Gastrocnemius medialis (tissue), 4 donors: ENCODE results near the gene RAB3IL1. TPM values are rescaled to one million over a fixed set of nuclear protein-coding genes. Genes with fewer than 3 reads are reported as not detected.
A peak's percentile ranks its signal among the peaks of the same experiment; 100 is the strongest.

Source experiments
- ATAC-seq, 2 donors: fragments of 150-250 bp; one replicate each; pipeline ENCODE4 v1.9.1; 2016
- DNase-seq, 2 donors: peaks; one replicate each; pipeline ENCODE4 v3.0.0-alpha.2; 2019
- H3K27ac ChIP-seq, 4 donors: fragments of 200-600 bp; sonication (generic); 1 replicate in 1 of 4; 2 replicates in 3 of 4; pipeline ENCODE4 v1.5.1; 2016 to 2018; ENCODE audit warnings: mild to moderate bottlenecking in 2 of 4, moderate library complexity in 1 of 4
- H3K27me3 ChIP-seq, 3 donors: fragments of 200-600 bp; sonication (generic) in 2 of 3; 1 replicate in 1 of 3; 2 replicates in 2 of 3; pipeline versions ENCODE4 v1.5.1 to v1.6.0; 2016 to 2019; ENCODE audit warnings: mild to moderate bottlenecking in 1 of 3, moderate library complexity in 1 of 3
- H3K36me3 ChIP-seq, 2 donors: fragments of 200-600 bp; sonication (generic) in 1 of 2; one replicate each; pipeline ENCODE4 v1.5.1; 2017 to 2018
- H3K4me1 ChIP-seq, 2 donors: fragments of 200-600 bp; sonication (generic) in 1 of 2; one replicate each; pipeline ENCODE4 v1.5.1; 2016 to 2017; ENCODE audit warnings: mild to moderate bottlenecking in 2 of 2
- H3K4me3 ChIP-seq, 4 donors: fragments of 200-600 bp; sonication (generic) in 3 of 4; 1 replicate in 1 of 4; 2 replicates in 3 of 4; pipeline ENCODE4 v1.5.1; 2016 to 2019; ENCODE audit warnings: mild to moderate bottlenecking in 2 of 4
- H3K9me3 ChIP-seq, 3 donors: fragments of 200-600 bp; sonication (generic) in 2 of 3; 1 replicate in 1 of 3; 2 replicates in 2 of 3; pipeline ENCODE4 v1.5.1; 2016 to 2019
- POLR2A ChIP-seq, 2 donors: fragments of 450-650 bp; IDR thresholded peaks; one replicate each; pipeline ENCODE4 v1.6.1; 2017; ENCODE audit warnings: antibody characterized with exemption in 2 of 2, mild to moderate bottlenecking in 2 of 2, moderate library complexity in 2 of 2
- in situ Hi-C, 4 donors: fragments of 200-750 bp; cut with MboI; loops; one replicate each; pipeline versions ENCODE4 v1.15.0 to v1.8.0; 2017; ENCODE audit warnings: low sequenced_read_pairs in 4 of 4
- intact Hi-C: fragments of 100-400 bp; cut with DNase I; formaldehyde crosslinking; loops from one replicate; pipeline ENCODE4 v1.15.1; 2023; ENCODE audit warnings: low total_unique reads
- total RNA-seq, 4 donors: library from RNA; depleted of rRNA; stranded (reverse); fragments of >200 nt; gene quantifications; one replicate each; pipeline versions ENCODE4 v1.1.0 to v1.2.3, GENCODE V29; 2016
- TF ChIP-seq, protein P1 (sequence below), 5 experiments: fragments of 450-650 bp in 3 of 5; fragments of 200-600 bp in 2 of 5; sonication (generic) in 2 of 5; IDR thresholded peaks in 4 of 5; conservative IDR thresholded peaks in 1 of 5; 1 replicate in 4 of 5; 2 replicates in 1 of 5; pipeline ENCODE4 v1.5.1; 2016 to 2019; ENCODE audit warnings: antibody characterized with exemption in 5 of 5, mild to moderate bottlenecking in 3 of 5, moderate library complexity in 3 of 5

The RAB3IL1 gene
- total RNA-seq, 4 donors from 2014 or later = 3.9 to 5.4 (median 4.9) TPM

DNA sequence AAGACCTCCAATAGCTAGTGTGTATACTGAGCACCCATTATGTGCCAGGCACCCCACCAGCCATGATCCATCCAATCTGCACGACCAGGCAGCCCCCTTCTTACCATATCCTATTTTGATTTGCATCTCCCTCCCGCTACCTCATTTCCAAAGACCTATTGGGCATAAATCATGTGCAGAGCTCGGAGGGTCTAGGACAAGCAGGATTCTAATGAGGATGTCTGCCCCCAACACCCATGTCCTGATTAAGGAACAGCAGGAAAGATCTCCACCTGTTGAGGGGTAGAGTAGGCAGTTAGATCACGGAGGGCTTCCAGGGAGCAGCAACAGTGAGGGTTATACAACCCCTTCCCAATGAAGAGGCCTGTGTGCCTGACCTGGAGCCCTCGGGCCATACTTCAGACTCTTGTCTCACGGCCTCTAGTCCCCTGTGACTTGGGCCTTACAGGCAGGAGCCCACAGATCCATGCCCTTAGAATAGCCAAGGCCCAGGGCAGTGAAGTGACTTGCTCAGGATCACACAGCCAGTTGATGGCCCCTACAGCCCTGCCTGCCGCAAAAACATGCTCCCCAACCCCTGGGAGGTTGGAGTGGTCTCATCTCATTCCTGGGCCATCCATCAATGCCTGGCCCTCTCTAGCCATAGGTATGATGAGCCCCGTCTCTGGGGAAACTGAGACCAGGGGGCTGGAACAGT is 3.5 kb downstream of the RAB3IL1 start:
- H3K27me3 ChIP-seq = peaks cover 9 to 13% (median 12%) of the 10 kb centered on the region in 3 donors
- no peak for ATAC-seq
- no peak overlapping the region for H3K4me3 ChIP-seq
- TF ChIP-seq, protein P1, sequence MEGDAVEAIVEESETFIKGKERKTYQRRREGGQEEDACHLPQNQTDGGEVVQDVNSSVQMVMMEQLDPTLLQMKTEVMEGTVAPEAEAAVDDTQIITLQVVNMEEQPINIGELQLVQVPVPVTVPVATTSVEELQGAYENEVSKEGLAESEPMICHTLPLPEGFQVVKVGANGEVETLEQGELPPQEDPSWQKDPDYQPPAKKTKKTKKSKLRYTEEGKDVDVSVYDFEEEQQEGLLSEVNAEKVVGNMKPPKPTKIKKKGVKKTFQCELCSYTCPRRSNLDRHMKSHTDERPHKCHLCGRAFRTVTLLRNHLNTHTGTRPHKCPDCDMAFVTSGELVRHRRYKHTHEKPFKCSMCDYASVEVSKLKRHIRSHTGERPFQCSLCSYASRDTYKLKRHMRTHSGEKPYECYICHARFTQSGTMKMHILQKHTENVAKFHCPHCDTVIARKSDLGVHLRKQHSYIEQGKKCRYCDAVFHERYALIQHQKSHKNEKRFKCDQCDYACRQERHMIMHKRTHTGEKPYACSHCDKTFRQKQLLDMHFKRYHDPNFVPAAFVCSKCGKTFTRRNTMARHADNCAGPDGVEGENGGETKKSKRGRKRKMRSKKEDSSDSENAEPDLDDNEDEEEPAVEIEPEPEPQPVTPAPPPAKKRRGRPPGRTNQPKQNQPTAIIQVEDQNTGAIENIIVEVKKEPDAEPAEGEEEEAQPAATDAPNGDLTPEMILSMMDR (IDR thresholded peaks at IDR 0.05 in 4 of 5, conservative IDR thresholded peaks at IDR 0.05 in 1 of 5) = no peak
- no peak for TF ChIP-seq POLR2A (IDR thresholded peaks at IDR 0.05)
- intact Hi-C loops = no loop called here
- no peak overlapping the region for H3K27ac ChIP-seq
- no peaks in the 10 kb centered on the region for H3K36me3 ChIP-seq
- H3K9me3 ChIP-seq = no peaks in the 10 kb centered on the region
- DNase-seq = peak in 1 of 2 donors; percentile 1
- H3K4me1 ChIP-seq = peaks cover 0 to 5% of the 10 kb centered on the region in 2 donors
- in situ Hi-C loops = no loop called here

DNA sequence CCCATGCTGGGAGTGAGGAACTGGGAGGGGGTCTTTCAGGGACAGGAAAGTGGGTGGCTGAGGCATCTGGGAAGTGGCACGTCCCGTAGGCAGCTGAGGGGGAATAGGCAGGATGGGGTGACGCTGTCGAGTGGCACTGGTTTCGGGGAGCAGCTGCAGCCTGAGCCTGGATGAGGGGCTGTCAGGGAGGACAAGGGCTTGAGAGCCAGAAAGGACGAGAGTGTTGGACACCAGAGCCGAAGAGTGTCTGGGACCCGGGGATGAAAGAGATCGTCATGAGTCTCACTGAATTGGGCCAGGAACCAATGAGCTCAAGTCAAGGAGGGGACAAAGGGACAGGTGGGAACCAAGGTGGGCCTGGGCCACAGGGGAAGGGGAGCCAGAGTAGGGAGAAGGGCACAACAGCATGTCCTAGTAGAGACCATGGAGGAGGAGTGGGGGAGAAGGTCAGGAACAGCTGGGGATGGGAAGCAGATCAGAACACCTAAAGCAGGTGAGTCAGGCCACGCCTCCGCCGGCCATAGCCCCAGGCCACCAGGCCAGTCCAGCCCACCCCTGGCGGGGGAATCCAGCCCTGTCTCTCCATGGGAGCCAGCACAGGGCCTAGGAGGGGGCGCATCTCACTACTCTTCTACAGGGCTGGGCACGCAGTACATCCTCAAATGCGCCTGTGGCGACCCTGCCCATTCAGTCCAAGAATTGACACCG is 4.2 kb downstream of the RAB3IL1 start:
- Histone ChIP-seq H3K4me1 (peaks cover 0 to 5% of the 10 kb centered on the region in 2 donors), H3K36me3 (no peaks in the 10 kb centered on the region), H3K27ac (peak overlapping the region in 1 of 4 donors; percentile 18), H3K27me3 (peaks cover 2 to 6% (median 5%) of the 10 kb centered on the region in 3 donors), H3K9me3 (no peaks in the 10 kb centered on the region), H3K4me3 (no peak overlapping the region)
- DNase-seq = peak; percentile 1 to 8
- ATAC-seq = no peak
- in situ Hi-C loops = no loop called here
- TF ChIP-seq, protein P1 (IDR thresholded peaks at IDR 0.05 in 4 of 5, conservative IDR thresholded peaks at IDR 0.05 in 1 of 5) = no peak
- TF ChIP-seq POLR2A (IDR thresholded peaks at IDR 0.05) = no peak
- intact Hi-C loops = no loop called here

DNA sequence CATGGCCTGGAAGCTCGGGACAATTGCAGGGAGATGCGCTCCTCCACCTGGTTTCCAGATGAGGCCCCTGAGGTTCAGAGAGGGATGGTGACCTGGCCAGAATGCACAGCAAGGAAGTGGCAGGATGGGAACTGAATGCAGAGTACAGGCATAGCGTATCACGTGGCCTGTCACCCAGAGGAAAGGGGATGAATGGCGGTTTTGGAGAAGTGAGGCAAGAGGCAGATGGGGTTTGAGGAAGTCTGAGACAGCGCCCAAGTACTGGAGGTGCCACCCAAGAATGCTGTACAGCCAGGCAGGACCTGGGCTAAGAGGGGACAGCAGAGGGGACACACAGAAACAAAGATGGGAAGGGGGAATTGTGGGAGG is 4.9 kb downstream of the RAB3IL1 start:
- TF ChIP-seq, protein P1 (IDR thresholded peaks at IDR 0.05 in 4 of 5, conservative IDR thresholded peaks at IDR 0.05 in 1 of 5) = no peak
- no peak for TF ChIP-seq POLR2A (IDR thresholded peaks at IDR 0.05)
- no peak overlapping the region for H3K27ac ChIP-seq
- intact Hi-C loops = no loop called here
- no peaks in the 10 kb centered on the region for H3K4me1 ChIP-seq
- in situ Hi-C loops = no loop called here
- no peaks in the 10 kb centered on the region for H3K9me3 ChIP-seq
- ATAC-seq = no peak
- DNase-seq = peak; percentile 20 to 40
- no peaks in the 10 kb centered on the region for H3K36me3 ChIP-seq
- H3K27me3 ChIP-seq = no peaks in the 10 kb centered on the region
- no peak overlapping the region for H3K4me3 ChIP-seq

DNA sequence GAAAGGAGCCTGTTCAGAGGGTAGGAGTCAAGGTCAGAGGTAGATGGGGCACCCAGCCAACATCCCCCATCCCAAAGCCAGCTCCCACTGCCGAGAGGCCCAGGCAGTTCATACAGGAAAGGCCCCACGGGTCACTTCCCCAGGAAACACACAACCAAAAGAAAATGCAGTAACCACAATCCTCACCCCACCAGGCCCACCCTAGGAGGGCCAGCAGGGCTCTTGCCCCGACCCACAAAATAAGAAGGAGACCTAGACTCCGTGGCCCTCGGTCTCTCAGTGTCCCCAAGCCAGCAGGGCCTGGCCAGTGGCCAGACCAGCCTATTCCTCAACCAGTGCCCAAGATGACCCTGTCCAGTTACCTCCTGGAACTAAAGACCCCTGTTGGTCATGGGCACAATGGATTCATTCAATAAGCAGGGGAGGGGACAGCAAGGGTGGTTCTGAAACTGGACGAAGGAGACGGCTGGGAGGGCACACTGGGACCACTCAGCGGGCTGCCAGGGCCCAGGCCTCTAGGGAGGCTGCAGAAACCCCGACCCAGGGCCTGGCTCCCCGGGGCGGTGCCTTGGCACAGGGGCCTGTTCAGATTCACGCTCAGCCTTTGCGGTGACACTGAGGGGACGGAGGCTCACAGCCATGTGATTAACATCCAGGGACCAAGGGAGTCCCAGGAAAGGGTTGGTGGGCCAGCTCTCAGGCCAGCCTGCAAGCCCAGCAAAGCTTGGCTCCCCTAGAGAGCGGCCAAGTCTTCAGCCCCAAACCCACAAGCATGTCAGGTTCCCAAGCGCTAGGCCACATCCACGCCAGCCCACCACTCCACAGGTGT is 5.5 kb downstream of the RAB3IL1 start:
- intact Hi-C loops (no loop called here), in situ Hi-C loops (no loop called here)
- H3K4me3 ChIP-seq = no peak overlapping the region
- no peak for ATAC-seq
- no peaks in the 10 kb centered on the region for H3K4me1 ChIP-seq
- no peaks in the 10 kb centered on the region for H3K9me3 ChIP-seq
- peak; percentile 1 to 13 for DNase-seq
- no peaks in the 10 kb centered on the region for H3K36me3 ChIP-seq
- TF ChIP-seq, protein P1 (IDR thresholded peaks at IDR 0.05 in 4 of 5, conservative IDR thresholded peaks at IDR 0.05 in 1 of 5) = no peak
- no peak for TF ChIP-seq POLR2A (IDR thresholded peaks at IDR 0.05)
- peak overlapping the region in 3 of 4 donors; percentile 3 to 42 (median 13) for H3K27ac ChIP-seq
- H3K27me3 ChIP-seq = no peaks in the 10 kb centered on the region
